ENCODE results near the gene DHRS4.
"Not testable (repeated sequence)": the region's sequence is repeated elsewhere in the genome, so short reads cannot be mapped to it uniquely, and the experiment has no call there.

The DHRS4 gene

GRCh38 chr14:23981951-23982813 lies 28.6 kb downstream of the DHRS4 start:
- in situ Hi-C loops (cut with MboI; ENCODE audit: low sequenced_read_pairs): not testable (repeated sequence)

DNA sequence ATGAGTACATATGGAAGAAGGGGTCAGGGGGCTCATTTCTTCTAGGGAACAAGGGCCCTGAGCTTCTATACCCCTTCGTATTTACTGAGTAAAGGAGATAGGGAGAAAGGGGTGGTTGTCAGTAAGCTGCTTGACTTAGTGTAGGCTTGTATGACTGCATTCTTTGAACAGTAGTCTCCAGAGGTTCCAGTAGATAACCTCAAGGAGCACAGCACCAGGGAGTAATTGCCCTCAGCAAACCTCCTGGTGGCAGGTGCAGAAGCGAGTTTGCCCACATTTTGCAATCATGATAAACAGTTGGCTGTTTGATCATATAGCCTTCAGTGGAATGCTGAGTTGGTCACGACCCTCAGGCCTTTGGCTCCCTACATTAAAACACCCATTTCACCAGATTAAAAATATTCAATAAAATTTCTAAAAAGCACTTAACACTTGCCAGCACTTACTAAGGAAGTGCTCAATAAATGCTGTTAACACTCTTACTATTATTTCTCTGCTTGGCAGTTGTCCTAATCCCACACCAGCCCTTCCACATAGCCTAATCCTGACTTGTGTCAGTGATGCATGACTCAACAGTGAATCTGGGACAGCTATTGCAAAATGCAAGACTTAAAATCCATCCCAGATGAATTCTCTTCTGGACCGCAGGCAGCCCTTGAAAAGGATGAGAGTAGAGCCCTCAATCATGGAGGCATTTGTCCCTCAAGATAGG lies 31.5 kb downstream of the DHRS4 start:
- in situ Hi-C loops (cut with MboI; ENCODE audit: low sequenced_read_pairs): no loop called here

GRCh38 chr14:23988223-23988606 lies 34.6 kb downstream of the DHRS4 start:
- in situ Hi-C loops (cut with MboI; ENCODE audit: low sequenced_read_pairs): not testable (repeated sequence)

DNA sequence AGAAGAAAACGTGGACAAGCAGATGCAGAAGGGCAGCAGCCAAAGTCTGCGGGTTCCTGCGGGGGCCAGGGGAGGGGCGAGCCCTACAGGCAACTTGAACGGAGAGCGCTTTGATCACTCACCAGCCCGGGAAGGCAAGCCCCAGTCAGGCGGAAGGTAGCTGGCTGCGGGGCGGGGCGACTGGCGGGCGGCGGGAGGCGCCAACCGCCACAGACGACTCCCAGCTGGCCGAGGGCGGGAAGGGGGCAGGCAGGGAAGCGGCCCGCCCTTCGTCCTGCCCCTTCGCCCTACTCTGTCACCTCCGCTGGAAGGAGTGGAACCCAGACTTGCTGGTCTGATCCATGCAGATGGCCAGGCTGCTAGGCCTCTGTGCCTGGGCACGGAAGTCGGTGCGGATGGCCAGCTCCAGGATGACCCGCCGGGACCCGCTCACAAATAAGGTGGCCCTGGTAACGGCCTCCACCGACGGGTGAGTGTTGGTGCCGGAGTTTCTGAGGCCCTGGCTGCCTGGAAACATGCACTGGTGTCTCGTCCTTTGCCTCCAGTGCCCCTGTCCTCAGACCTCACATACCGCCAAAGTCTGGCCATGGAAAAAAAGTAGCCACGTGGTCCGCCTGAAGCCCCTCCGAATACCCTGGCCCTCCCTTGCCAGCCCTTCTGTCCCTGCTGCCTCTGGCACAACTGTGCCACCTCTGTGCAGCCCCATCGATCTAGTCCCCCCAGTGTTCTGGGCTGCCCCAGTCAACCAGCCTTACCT lies 35.2 kb downstream of the DHRS4 start, which contains the start of gene DHRS4L2:
DHRS4L2 (plus strand) TSS at position 323 of the 757 bp plus-strand sequence; CDS start at position 342, 19 bp downstream.
- in situ Hi-C loops (cut with MboI; ENCODE audit: low sequenced_read_pairs): not testable (repeated sequence)

GRCh38 chr14:23989734-23990445 lies 36.3 kb downstream of the DHRS4 start:
- in situ Hi-C loops (cut with MboI; ENCODE audit: low sequenced_read_pairs): not testable (repeated sequence)

GRCh38 chr14:23990961-23991360 lies 37.4 kb downstream of the DHRS4 start:
- in situ Hi-C loops (cut with MboI; ENCODE audit: low sequenced_read_pairs): not testable (repeated sequence)

GRCh38 chr14:23993042-23993441 lies 39.5 kb downstream of the DHRS4 start:
- in situ Hi-C loops (cut with MboI; ENCODE audit: low sequenced_read_pairs): not testable (repeated sequence)

DNA sequence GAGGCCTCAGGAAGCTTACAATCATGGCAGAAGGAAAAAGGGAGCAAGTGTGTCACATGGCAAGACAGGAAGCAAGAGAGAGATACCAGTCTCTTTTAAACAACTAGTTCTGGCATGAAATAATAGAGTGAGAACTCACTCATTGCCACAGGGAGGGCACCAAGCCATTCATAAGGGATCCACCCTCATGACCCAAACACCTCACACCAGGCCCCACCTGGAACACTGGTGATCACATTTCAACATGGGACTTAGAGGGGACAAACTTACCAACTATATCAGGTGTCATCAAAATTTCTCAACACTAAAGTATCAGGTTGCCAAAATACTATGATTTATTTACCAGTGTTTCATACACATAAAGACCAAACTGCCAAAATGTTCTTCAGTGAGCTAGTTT lies 42.4 kb downstream of the DHRS4 start:
- in situ Hi-C loops (cut with MboI; ENCODE audit: low sequenced_read_pairs): not testable (repeated sequence)

DNA sequence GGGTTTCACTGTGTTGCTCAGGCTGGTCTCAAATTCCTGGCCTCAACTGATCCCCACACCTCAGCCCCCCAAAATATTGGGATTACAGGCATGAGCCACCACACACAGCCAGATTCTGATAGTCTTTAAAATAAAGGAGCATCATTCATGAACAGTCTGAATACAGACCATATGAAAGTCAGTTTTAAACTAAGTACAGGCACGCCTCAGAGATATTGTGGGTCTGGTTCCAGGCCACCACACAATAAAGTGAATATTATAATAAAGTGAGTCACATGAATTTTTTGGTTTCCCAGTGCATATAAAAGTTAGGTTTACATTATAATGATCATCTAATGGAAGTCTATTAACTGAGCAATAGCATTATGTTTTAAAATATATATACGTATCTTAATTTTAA lies 43.3 kb downstream of the DHRS4 start:
- in situ Hi-C loops (cut with MboI; ENCODE audit: low sequenced_read_pairs): not testable (repeated sequence)

- in situ Hi-C loops (cut with MboI; ENCODE audit: low sequenced_read_pairs): not testable (repeated sequence)
These were observed 46.1 kb downstream of the DHRS4 start for GRCh38 chr14:23999640-24000039.

DNA sequence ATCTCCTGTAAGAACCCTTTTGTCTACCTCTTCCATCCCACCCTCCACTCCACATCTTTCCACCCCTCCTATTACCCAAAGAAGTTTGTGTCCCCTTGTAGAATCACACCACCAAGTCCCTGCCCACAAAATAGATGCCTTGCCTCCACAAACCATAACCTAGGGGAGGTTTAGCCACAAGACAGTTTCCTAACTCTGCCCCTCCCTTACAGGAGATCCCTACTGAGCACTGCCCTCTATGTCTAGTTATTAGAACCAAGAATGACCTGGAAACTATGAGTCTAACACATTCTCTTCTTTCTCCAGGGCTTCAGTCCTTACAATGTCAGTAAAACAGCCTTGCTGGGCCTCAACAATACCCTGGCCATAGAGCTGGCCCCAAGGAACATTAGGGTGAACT lies 47.5 kb downstream of the DHRS4 start:
- in situ Hi-C loops (cut with MboI; ENCODE audit: low sequenced_read_pairs): not testable (repeated sequence)

DNA sequence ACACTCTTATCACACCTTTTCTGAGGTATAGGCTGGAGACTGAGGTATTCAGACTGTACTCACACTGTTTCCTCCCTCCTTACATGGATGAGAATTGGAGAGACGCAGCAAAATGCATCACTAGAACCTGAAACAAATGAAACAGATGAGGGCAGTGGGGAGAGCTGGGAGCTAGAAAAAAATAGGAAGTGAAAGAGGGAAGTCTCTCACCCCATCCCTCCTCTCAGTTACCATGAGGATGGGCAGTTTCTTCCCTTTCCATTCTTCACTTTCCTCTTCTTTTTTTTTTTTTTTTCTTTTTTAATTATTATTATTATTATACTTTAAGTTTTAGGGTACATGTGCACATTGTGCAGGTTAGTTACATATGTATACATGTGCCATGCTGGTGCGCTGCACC lies 48.1 kb downstream of the DHRS4 start:
- in situ Hi-C loops (cut with MboI; ENCODE audit: low sequenced_read_pairs): not testable (repeated sequence)

GRCh38 chr14:24006471-24006816 lies 52.9 kb downstream of the DHRS4 start:
- in situ Hi-C loops (cut with MboI; ENCODE audit: low sequenced_read_pairs): not testable (repeated sequence)

DNA sequence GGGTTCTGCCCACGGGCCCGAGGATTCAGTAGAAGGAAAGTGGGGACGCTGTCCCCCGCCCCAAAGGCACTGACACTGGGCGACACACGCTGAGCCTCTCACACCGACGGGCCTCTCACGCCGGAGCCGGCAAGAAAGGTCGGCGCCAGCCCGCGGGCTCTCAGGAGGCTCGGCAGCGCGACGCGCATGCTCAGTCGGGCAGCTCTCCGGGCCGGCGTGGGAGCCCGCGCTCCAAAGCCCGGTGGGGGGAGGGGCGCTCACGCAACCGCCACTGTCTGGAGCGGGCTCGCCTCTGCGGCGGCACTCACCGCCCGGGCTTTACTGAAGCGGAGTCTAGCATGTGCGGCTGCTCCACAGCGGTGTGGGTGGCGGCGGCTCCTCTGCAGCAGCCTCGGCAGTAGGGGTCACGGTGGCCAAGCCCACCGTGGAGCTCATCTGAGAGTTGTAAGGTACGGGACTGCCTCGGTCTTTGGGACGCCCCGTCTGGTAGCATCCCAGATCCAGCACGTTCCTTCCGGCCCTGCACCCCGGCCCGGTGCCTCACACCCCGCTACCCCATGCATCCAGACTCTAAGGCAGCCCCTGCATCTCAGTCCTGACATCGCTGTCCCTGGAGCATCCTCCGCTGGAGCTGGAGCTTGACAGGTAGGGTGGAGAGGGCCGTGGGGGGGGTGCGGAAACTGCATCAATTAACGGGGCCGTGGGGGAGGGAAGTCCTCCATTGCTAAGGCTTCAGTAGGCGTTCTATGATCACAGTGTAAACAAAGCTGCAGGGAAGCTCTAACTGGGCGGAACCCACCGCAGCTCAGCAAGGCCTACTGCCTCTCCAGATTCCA lies 53.5 kb downstream of the DHRS4 start:
- in situ Hi-C loops (cut with MboI; ENCODE audit: low sequenced_read_pairs): not testable (repeated sequence)

GRCh38 chr14:24011051-24011450 lies 57.5 kb downstream of the DHRS4 start:
- in situ Hi-C loops (cut with MboI; ENCODE audit: low sequenced_read_pairs): no loop called here

DNA sequence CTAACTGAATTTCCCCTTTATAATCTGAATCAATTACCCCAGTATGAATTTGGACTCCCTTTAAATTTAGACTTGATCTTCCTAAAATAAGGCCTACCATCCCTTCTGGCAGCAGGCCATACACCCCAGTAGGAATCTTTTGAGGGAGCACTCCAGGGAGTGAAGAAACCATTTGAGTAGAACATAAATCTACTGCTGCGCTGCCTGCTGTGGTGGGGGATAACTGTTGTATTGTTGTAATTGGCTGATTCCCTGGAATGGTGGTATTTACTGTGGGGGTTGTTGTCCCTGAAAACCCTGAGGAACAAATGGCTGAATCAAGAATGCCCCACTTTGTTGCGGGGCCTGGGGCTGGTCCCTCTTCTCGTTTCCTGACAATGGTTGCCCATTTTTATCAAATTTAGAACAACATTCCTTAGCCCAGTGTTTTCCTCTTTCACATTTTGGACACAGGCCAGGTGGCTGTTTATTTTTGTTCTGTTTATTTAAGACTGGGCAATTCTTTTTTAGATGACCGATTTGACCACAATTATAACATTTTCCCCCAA lies 59.2 kb downstream of the DHRS4 start:
- in situ Hi-C loops (cut with MboI; ENCODE audit: low sequenced_read_pairs): not testable (repeated sequence)

GRCh38 chr14:24013654-24014514 lies 60.3 kb downstream of the DHRS4 start:
- in situ Hi-C loops (cut with MboI; ENCODE audit: low sequenced_read_pairs): no loop called here

GRCh38 chr14:24015745-24016144 lies 62.2 kb downstream of the DHRS4 start:
- in situ Hi-C loops (cut with MboI; ENCODE audit: low sequenced_read_pairs): not testable (repeated sequence)
